GM21360 (cell line): ENCODE measurements around the gene CHD2.

Experiments
- ATAC-seq: cut with Tn5 transposase; IDR thresholded peaks from one replicate; pipeline ENCODE4 v1.9.1; 2021; ENCODE audit warnings: mild to moderate bottlenecking, moderate library complexity; ENCODE audit not compliant: unreplicated experiment

CHD2 gene

DNA sequence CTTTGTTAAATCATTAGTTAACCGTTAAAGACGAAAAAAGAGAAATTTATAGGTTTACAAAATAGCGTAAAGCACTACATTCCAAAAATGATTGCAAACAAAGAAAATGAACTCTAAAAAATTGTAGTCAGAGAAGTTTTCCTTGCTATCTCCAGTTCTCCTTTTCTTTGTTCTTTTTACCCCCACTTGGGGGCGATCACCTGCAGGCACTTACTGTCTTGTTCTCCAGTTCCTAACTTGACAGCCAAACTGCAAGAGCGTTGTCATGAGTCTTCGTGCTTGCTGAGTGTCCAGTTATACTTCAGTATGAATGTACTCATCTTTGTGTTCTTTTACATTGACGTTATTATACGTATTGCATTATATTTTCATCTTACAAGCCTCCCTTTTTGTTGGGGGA, 54.5 kb downstream of the CHD2 start:
- no peak for ATAC-seq

DNA sequence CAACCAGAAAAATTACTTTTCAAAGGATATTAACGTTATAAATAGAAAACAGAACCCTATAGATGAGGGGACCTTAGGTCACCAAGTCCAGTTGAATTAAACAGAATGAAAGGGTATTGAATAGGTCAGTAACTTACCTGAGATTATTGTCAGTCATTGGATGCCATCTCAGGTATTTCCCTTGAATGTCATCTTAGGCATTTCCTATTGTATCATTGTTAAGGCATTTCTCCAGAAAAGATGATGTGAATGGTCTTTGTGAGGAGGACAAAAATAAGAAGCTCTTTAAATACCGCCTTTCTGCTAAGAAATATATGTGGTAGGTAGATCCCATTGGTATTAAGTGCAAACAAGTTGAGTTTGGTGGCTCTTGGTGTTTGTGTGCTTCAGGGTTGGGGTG, 55.6 kb downstream of the CHD2 start:
- ATAC-seq, result no peak

DNA sequence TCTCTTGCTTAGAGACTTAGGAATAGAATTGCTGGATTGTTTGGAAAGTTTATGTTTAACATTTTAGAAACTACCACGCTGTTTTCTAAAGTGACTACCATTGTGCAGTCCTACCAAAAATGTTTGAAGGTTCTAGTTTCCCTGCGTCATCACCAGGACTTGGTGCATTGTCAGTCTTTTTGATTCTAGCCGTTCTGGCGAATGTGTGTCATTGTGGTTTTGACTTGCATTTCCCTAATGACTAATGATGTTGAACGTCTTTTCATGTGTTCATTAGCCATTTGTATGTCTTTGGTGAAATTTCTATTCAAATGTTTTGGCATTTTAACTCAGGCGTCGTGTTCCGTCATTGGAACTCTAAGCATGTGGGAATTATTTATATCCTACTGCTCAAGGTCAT, 58.0 kb downstream of the CHD2 start:
- ATAC-seq, result no peak

DNA sequence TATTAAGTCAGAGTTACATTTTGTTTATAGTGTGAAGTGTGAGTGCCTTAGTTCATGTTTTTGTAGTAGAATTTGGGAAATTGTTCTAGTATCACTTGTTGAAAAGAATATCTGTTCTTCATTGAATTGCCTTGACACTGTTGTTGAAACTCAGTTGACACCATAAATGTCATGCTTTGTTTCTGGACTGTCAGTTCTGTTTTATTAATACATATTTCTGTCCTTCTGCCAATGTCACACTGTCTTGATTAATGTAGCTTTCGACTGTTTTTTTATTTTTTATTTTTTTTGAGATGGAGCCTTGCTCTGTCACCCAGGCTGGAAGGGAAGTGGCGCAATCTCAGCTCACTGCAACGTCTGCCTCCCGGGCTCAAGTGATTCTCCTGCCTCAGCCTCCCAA, 59.1 kb downstream of the CHD2 start:
- no peak for ATAC-seq

GRCh38 chr15:92960996-92961681, 61.0 kb downstream of the CHD2 start:
- ATAC-seq, result no peak

GRCh38 chr15:92962914-92963313, 62.8 kb downstream of the CHD2 start:
- no peak for ATAC-seq

DNA sequence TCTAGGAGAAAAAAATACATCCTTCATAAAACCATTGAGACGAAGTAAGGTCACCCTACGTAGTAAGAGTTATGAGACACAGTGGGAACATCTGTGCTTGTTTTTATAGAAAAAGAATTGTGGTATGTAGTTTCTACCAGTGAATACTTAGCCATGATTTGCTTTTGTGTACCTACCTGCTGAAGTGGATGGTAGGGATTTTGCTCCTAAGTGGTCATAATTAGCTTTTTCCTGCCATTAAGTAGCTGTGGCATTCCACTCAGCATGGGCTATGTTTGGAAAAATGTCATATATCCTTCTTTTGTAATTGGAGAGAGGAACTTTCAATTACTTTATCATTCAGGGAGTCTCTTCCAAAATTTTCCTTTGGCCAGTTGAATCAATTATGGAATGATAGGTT, 63.7 kb downstream of the CHD2 start:
- ATAC-seq, result no peak

DNA sequence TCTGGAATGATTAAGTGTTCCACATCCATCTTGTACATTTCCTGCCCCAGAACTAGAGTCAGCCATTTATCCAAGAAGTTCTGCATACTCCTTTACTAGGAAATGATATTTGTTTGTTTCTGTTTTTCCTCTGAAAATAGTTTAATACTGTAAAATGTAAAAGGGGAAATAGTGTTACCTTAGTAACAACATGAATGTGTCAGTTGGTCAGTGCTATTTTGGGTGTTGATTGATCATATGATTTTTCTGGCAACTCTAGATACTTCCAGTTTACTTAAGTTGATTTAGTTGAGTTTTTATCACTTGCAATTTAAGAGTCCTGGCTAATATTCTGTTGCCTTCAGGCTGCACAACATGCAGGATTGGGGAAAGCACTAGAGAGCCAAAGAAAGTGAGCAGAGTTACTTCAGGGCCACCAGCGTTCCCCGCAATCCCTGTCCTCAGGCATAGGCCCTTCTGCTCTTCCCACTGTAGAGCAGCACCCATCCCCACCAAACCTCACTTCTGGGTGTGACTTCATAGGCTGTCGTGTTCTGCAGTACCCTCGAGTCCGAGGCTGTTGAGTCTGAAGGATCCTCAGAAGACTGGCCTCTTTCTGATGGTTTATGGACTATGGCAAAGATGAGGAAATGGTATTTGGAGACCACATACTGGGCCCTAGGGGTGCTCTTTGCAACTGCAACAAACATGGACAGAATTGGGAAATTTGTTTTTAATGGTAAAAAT, 69.0 kb downstream of the CHD2 start:
- ATAC-seq, result no peak

GRCh38 chr15:92970656-92971055, 70.5 kb downstream of the CHD2 start:
- ATAC-seq, result no peak

GRCh38 chr15:92971081-92971480, 71.0 kb downstream of the CHD2 start:
- ATAC-seq, result no peak

DNA sequence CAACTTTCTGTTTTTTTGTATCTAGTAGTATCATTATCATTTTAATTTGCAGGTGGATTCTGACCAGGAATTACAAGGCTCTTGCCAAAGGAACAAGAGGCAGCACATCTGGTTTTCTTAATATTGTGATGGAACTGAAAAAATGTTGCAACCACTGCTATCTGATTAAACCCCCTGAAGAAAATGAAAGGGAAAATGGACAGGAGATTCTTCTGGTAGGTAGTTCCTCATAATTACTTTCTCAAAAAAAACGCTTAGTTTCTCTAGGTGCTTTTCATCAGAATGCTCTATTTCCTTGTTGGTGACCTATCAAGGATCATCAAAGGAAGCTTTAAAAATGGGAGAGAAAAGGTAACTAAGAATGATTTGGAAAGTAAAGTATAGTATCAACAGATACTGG, 71.6 kb downstream of the CHD2 start:
- ATAC-seq, result no peak

GRCh38 chr15:92974183-92974915, 74.2 kb downstream of the CHD2 start:
- ATAC-seq, result no peak

DNA sequence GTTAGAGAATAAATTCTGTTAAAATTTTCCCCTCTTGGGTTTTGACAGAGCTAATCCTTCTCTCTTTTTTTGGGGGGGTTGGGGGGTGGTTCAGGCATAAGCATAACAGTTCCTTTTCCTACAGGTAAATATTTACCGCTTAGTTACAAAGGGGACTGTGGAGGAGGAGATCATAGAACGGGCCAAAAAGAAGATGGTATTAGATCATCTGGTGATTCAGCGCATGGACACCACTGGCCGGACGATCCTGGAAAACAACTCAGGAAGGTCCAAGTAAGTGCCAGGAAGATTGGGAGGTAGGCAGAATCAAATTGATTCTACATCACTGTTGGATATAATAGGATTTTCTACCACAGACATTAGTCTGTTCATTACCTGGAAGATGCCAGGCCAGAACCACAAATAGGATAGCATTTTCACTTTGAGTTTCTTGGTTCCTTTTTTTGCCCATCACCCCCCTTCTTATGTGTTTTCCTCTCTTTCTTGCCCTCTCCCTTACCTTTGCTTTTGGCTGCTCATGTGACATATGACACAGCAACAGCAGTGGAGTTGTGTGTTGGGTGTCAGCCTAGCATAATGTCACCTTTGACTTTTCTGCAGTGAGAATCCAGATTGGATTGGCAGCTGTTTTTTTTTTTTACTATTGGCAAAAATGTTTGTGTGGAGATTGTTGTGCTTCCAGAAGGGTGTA, 79.0 kb downstream of the CHD2 start:
- ATAC-seq, result no peak

GRCh38 chr15:92981333-92981732, 81.2 kb downstream of the CHD2 start:
- ATAC-seq, result no peak

- ATAC-seq, result no peak
These were observed 84.0 kb downstream of the CHD2 start for GRCh38 chr15:92984161-92984560.

DNA sequence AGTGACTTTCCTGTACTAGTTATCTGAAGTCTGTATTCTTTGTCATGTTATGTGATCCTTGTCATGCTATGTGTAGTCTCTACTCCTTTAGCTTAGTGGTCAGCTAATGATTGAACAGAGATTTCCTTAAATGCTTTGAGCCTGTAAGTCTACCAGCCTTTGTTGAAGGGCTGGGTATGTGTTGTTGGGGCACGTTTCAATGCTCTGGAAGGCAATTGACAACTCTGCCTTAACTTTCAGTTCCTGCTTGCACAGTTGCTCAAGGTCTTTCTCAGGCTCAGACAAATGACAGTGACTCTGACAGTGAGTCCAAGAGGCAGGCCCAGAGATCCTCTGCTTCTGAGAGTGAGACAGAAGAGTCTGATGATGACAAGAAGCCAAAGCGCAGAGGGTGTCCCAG, 89.3 kb downstream of the CHD2 start:
- peak; percentile 44 for ATAC-seq

GRCh38 chr15:92990031-92990430, 89.9 kb downstream of the CHD2 start:
- ATAC-seq, result no peak

- no peak for ATAC-seq
These were observed 92.6 kb downstream of the CHD2 start for GRCh38 chr15:92992720-92993119.

GRCh38 chr15:92997821-92998220, 97.7 kb downstream of the CHD2 start:
- ATAC-seq, result no peak

- no peak for ATAC-seq
These were observed 101.0 kb downstream of the CHD2 start for GRCh38 chr15:93001156-93001555.

DNA sequence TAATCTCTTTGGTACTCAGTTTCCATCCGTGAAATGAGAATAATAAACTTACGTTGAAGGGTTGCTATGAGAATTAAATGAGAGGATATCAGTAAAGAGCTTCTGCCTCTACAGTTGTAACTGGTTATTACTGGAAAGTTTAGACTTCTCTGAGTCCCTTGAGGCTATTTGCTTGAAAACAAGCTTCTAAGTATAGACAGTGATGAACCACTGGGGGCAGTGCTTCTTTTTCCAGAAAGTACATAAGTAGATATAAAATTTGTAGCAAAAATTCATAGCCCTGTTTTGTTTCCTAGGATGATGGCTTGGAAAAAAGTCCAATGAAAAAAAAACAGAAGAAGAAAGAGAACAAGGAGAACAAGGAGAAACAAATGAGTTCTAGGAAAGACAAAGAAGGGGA, 101.8 kb downstream of the CHD2 start:
- ATAC-seq, result no peak
